ENCODE measurements around the gene ANP32A. TPM values are rescaled to one million over a fixed set of nuclear protein-coding genes. Genes with fewer than 3 reads are reported as not detected.
A peak's percentile ranks its signal among the peaks of the same experiment; 100 is the strongest.

The ANP32A gene
- total RNA-seq, 6 experiments from 2014 or later = 95.7 to 130 (median 118) TPM

GRCh38 chr15:68823561-68823960, 2.9 kb upstream of the ANP32A start:
- H3K4me3 Mint-ChIP-seq = no peak overlapping the region
- H3K36me3 Mint-ChIP-seq (ENCODE audit: low read depth) = peaks cover 6% of the 10 kb centered on the region
- no peak for TF ChIP-seq CTCF (IDR thresholded peaks at IDR 0.05)
- H3K9me3 Mint-ChIP-seq = no peaks in the 10 kb centered on the region
- H3K27me3 Mint-ChIP-seq (ENCODE audit: insufficient read depth) = peaks cover 2% of the 10 kb centered on the region
- no peak overlapping the region for H3K27ac Mint-ChIP-seq
- H3K4me1 Mint-ChIP-seq (ENCODE audit: low read depth) = peaks cover 16% of the 10 kb centered on the region
- no peak for DNase-seq

- no peaks in the 10 kb centered on the region for H3K9me3 Mint-ChIP-seq
- DNase-seq = no peak
- TF ChIP-seq CTCF (IDR thresholded peaks at IDR 0.05) = no peak
- peaks cover 6% of the 10 kb centered on the region for H3K36me3 Mint-ChIP-seq (ENCODE audit: low read depth)
- H3K27ac Mint-ChIP-seq = no peak overlapping the region
- H3K4me1 Mint-ChIP-seq (ENCODE audit: low read depth) = peaks cover 16% of the 10 kb centered on the region
- no peak overlapping the region for H3K4me3 Mint-ChIP-seq
- H3K27me3 Mint-ChIP-seq (ENCODE audit: insufficient read depth) = peaks cover 2% of the 10 kb centered on the region
These were observed 2.1 kb upstream of the ANP32A start for GRCh38 chr15:68822818-68823217.

- Mint-ChIP-seq H3K9me3 (no peaks in the 10 kb centered on the region), H3K4me1 (ENCODE audit: low read depth) (peaks cover 19% of the 10 kb centered on the region), H3K27ac (no peak overlapping the region), H3K36me3 (ENCODE audit: low read depth) (peaks cover 6% of the 10 kb centered on the region), H3K27me3 (ENCODE audit: insufficient read depth) (peaks cover 2% of the 10 kb centered on the region), H3K4me3 (peak overlapping the region; percentile 92)
- TF ChIP-seq CTCF (IDR thresholded peaks at IDR 0.05) = no peak
- DNase-seq = no peak
These were observed 1.2 kb upstream of the ANP32A start for GRCh38 chr15:68821841-68822381.

GRCh38 chr15:68821190-68821840, 620 bp upstream of the ANP32A start:
- H3K27ac Mint-ChIP-seq = peak overlapping the region; percentile 92
- no peak for DNase-seq

GRCh38 chr15:68819495-68820294, 1.0 kb downstream of the ANP32A start:
- Mint-ChIP-seq H3K9me3 (no peaks in the 10 kb centered on the region), H3K36me3 (ENCODE audit: low read depth) (peaks cover 6% of the 10 kb centered on the region), H3K4me3 (peak overlapping the region; percentile 98), H3K4me1 (ENCODE audit: low read depth) (peaks cover 42% of the 10 kb centered on the region), H3K27me3 (ENCODE audit: insufficient read depth) (peaks cover 2% of the 10 kb centered on the region), H3K27ac (peak overlapping the region; percentile 92)
- DNase-seq = peak; percentile 48
- TF ChIP-seq CTCF (IDR thresholded peaks at IDR 0.05) = no peak

More at GRCh38 chr15:68821190-68821840, 620 bp upstream of the ANP32A start:
- H3K4me3 Mint-ChIP-seq = peak overlapping the region; percentile 98
- H3K36me3 Mint-ChIP-seq (ENCODE audit: low read depth) = peaks cover 6% of the 10 kb centered on the region
- TF ChIP-seq CTCF (IDR thresholded peaks at IDR 0.05) = no peak
- H3K9me3 Mint-ChIP-seq = no peaks in the 10 kb centered on the region
- H3K27me3 Mint-ChIP-seq (ENCODE audit: insufficient read depth) = peaks cover 2% of the 10 kb centered on the region
- H3K4me1 Mint-ChIP-seq (ENCODE audit: low read depth) = peaks cover 25% of the 10 kb centered on the region
